Uterus (tissue), 2 donors: Measurements from ENCODE around the gene CTNND2.

ENCODE experiments used
- POLR2A ChIP-seq, 2 donors: fragments of 450-650 bp; IDR thresholded peaks; one replicate each; pipeline ENCODE4 v1.6.1; 2016; ENCODE audit warnings: antibody characterized with exemption in 2 of 2, mild to moderate bottlenecking in 1 of 2, moderate library complexity in 1 of 2
- TF ChIP-seq, protein P1 (sequence below), 4 experiments: fragments of 200-600 bp in 2 of 4; fragments of 450-650 bp in 2 of 4; sonication (generic) in 2 of 4; IDR thresholded peaks; one replicate each; pipeline ENCODE4 v1.5.1; 2016 to 2019; ENCODE audit warnings: antibody characterized with exemption in 4 of 4, mild to moderate bottlenecking in 2 of 4, moderate library complexity in 1 of 4

DNA sequence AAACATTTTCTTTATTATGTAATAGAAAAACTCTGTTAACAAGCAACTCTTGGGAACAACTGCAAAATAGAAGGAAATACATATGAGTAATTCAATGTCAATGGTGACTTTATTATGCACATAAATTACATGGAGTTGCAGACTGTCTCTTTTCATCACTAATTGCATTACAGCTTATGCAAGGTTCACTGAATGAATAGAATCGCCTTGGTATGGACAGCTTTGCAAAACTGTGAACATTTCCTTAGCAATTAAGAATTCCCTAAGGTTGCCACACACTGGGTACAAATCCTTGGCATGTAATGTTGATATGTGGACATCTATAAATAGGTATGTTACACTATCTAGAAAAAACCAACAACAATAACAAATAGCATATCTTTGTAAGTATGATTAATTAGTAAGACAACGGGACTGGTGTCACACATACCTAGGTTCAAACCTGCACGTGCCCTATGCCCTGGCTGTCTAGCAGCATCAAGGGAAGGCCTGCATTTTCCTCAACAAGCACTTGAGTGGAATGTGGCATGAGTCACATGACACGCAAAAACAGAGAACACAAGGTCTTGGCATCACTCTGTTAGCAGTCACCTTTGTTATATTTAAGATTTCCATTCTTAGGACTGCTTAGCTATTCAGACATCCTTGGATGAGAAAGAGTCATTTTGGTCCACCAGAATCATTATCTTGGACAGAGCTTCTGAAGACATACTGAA lies 263.9 kb downstream of the CTNND2 start:
- TF ChIP-seq, protein P1, sequence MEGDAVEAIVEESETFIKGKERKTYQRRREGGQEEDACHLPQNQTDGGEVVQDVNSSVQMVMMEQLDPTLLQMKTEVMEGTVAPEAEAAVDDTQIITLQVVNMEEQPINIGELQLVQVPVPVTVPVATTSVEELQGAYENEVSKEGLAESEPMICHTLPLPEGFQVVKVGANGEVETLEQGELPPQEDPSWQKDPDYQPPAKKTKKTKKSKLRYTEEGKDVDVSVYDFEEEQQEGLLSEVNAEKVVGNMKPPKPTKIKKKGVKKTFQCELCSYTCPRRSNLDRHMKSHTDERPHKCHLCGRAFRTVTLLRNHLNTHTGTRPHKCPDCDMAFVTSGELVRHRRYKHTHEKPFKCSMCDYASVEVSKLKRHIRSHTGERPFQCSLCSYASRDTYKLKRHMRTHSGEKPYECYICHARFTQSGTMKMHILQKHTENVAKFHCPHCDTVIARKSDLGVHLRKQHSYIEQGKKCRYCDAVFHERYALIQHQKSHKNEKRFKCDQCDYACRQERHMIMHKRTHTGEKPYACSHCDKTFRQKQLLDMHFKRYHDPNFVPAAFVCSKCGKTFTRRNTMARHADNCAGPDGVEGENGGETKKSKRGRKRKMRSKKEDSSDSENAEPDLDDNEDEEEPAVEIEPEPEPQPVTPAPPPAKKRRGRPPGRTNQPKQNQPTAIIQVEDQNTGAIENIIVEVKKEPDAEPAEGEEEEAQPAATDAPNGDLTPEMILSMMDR (IDR thresholded peaks at IDR 0.05) = no peak
- TF ChIP-seq POLR2A (IDR thresholded peaks at IDR 0.05) = no peak
